Mucosa of descending colon (tissue), 3 donors: ENCODE measurements around the gene RNASE8. TPM values are rescaled to one million over a fixed set of nuclear protein-coding genes. Genes with fewer than 3 reads are reported as not detected.

Source experiments
- ATAC-seq: fragments of 200-7000 bp; cut with Tn5 transposase; one replicate; pipeline ENCODE4 v1.9.1; 2020; ENCODE audit warnings: mild to moderate bottlenecking, moderate library complexity
- DNase-seq, 3 donors: peaks; one replicate each; pipeline ENCODE4 v3.0.0-alpha.2; 2020
- H3K36me3 ChIP-seq: fragments of 200-600 bp; one replicate; pipeline ENCODE4 v1.8.0; 2021; ENCODE audit warnings: low read depth, mild to moderate bottlenecking
- H3K4me1 ChIP-seq: fragments of 200-600 bp; one replicate; pipeline ENCODE4 v1.8.0; 2021; ENCODE audit warnings: low read depth, mild to moderate bottlenecking
- H3K4me3 ChIP-seq: fragments of 200-600 bp; one replicate; pipeline ENCODE4 v1.8.0; 2021; ENCODE audit warnings: mild to moderate bottlenecking
- H3K9me3 ChIP-seq: fragments of 200-600 bp; one replicate; pipeline ENCODE4 v1.8.0; 2021; ENCODE audit warnings: mild to moderate bottlenecking
- intact Hi-C, 2 donors: fragments of 100-400 bp; cut with DNase I in 1 of 2; cut with micrococcal nuclease in 1 of 2; formaldehyde crosslinking; loops; one replicate each; pipeline versions ENCODE4 v1.11.0 to v1.11.1; 2022; cut with DNase I, micrococcal nuclease
- total RNA-seq, 3 donors: library from RNA; stranded (reverse); fragmentation: NEBNext Ultra II Directional in 2 of 3; extraction: Animal tissue kit (Norgen Biotek cat#: 25700) in 2 of 3; gene quantifications; one replicate each; pipeline versions ENCODE4 v1.2.1 to v1.2.4, GENCODE V29; 2021 to 2023
- TF ChIP-seq, protein P1 (sequence below): fragments of 200-600 bp; IDR thresholded peaks from one replicate; pipeline ENCODE4 v1.8.0; 2022; ENCODE audit warnings: antibody characterized with exemption, mild to moderate bottlenecking
- donor health status: DM: no; HTN: no; CAD: no; lungs with moderate emphysema.
- donor health status: DM: no; HTN: no; CAD: no.
- donor health status: DM: no; HTN: yes; CAD: no.

Gene RNASE8
- total RNA-seq, 3 donors from 2014 or later = not detected

DNA sequence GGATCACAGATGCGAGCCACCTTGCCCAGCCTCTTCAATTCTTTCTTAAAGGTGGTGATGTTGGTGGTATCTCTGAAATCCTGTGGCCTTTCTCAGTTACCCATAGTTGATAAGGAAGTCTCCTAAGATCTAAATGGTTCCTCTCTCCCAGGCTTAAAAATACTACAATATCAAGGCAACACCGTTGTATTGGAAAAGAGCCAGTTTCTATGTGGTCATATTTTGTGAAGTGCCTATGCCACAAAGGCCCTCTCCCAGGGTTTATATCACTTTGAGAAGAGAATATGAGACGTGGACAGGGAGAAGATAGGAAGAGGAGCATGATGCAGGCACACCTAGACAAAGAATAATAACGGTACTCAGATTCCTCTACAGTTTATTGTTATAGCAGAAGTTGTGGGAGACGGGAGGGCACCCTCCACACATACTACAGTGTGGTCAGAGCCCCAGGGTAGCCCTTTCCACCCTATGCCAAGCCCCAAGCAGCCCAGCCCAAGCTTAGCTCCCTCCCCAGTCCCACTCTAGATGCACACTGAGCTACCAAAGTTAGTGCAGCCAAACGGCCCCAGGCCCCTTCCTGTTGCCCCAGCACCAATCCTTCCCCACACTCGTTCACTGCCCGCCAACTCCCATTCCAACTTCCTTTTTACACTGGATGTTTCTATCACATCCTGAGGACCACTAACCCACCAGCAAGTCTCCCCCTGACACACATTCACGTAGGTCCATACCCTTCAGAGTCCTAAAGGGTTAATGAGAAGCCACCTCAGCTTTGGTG is 41.0 kb upstream of the RNASE8 start:
- DNase-seq (no peak), ATAC-seq (no peak)
- no peak overlapping the region for H3K4me3 ChIP-seq
- intact Hi-C loops = loop anchor here in 1 of 2 donors (10.0 kb wide), 1 partner anchor 78 kb away; the partner anchor contains the start of gene ZNF219
- H3K36me3 ChIP-seq = no peaks in the 10 kb centered on the region
- TF ChIP-seq, protein P1, sequence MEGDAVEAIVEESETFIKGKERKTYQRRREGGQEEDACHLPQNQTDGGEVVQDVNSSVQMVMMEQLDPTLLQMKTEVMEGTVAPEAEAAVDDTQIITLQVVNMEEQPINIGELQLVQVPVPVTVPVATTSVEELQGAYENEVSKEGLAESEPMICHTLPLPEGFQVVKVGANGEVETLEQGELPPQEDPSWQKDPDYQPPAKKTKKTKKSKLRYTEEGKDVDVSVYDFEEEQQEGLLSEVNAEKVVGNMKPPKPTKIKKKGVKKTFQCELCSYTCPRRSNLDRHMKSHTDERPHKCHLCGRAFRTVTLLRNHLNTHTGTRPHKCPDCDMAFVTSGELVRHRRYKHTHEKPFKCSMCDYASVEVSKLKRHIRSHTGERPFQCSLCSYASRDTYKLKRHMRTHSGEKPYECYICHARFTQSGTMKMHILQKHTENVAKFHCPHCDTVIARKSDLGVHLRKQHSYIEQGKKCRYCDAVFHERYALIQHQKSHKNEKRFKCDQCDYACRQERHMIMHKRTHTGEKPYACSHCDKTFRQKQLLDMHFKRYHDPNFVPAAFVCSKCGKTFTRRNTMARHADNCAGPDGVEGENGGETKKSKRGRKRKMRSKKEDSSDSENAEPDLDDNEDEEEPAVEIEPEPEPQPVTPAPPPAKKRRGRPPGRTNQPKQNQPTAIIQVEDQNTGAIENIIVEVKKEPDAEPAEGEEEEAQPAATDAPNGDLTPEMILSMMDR = no peak
- no peaks in the 10 kb centered on the region for H3K9me3 ChIP-seq
- no peaks in the 10 kb centered on the region for H3K4me1 ChIP-seq

DNA sequence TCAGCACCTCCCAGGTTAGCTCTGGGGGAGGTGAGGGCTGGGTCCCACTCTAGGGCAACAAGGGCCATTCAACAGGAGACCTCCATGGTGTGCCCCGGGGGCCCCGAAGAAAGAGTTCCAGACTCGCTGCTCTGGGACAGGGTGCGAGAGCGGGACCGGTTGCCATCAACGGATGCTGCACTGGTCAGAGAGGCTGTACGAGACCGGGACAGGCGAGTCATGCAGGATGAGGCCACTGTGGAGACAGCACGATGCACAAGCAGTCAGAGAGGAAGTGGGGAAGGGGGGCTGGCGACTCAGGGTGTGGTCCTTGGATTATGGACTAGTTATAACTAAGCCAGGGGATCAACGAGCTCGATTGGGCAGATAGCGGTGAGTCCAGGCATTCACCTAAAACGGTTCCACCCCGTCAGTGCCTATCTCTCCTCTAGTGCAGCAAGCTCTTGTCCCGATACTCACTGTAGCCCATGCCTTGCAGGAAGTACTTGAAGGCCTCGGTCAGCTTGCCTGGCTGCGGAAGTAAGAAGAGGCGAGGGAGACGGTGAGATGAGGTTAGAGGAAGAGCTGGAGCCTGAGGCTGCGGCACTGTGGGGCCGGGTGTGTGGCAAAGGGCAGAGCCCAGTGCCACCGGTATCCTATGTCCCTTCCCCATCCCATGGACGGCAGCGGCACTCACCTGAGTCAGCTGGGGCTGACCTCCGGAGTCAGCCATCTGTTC is 39.9 kb upstream of the RNASE8 start:
- H3K4me1 ChIP-seq = no peaks in the 10 kb centered on the region
- no peaks in the 10 kb centered on the region for H3K36me3 ChIP-seq
- intact Hi-C loops = loop anchor here in 1 of 2 donors (10.0 kb wide), 1 partner anchor 77 kb away; the partner anchor contains the start of gene ZNF219
- DNase-seq (no peak), ATAC-seq (no peak)
- TF ChIP-seq, protein P1 = no peak
- no peak overlapping the region for H3K4me3 ChIP-seq
- no peaks in the 10 kb centered on the region for H3K9me3 ChIP-seq

DNA sequence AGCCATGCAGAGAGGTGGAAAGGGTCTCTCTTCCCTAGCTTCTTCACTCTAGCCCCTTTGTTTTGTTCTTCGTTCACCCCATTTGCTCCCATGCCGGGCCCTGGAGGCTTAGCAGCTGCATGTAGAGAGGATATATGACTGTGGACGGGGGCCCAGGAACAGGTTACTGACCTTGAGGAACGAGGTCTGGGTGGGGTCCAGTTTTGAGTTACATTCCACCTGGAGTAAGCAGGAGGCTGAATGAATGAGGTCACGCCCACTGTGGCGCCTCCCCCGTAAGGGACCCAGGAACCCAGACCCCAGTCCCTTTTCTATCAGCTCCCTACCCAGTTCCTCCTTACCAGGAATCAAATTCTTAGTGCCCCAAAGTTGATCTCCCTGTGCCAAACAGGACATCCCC is 39.3 kb upstream of the RNASE8 start:
- H3K4me3 ChIP-seq = no peak overlapping the region
- intact Hi-C loops = loop anchor here in 1 of 2 donors (10.0 kb wide), 1 partner anchor 77 kb away; the partner anchor contains the start of gene ZNF219
- ATAC-seq = no peak
- TF ChIP-seq, protein P1 = no peak
- no peaks in the 10 kb centered on the region for H3K36me3 ChIP-seq
- DNase-seq = no peak
- H3K4me1 ChIP-seq = peaks cover 4% of the 10 kb centered on the region
- H3K9me3 ChIP-seq = no peaks in the 10 kb centered on the region

DNA sequence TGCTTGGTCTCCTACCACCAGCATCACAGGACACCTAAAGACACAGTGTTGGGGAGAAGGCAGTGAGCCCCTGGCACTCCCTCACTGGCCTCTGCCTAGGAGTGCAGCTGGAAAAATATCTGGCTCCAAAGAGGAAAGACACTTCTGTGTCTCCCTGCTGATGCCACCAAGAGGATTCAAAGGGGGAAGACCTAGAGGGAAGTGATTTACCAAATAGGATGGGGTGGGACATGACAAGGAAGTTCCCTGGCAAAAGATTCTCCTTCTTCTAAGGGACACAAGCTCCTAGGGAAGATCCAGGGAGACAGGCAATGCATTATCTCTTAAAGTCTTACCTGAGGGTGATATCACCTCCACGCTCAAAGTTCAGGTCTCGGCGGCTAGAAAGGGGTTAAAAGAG is 38.8 kb upstream of the RNASE8 start:
- H3K9me3 ChIP-seq = no peaks in the 10 kb centered on the region
- TF ChIP-seq, protein P1 = no peak
- no peak for DNase-seq
- H3K36me3 ChIP-seq = no peaks in the 10 kb centered on the region
- intact Hi-C loops = loop anchor here in 1 of 2 donors (10.0 kb wide), 1 partner anchor 76 kb away; the partner anchor contains the start of gene ZNF219
- no peak for ATAC-seq
- no peak overlapping the region for H3K4me3 ChIP-seq
- H3K4me1 ChIP-seq = peaks cover 8% of the 10 kb centered on the region

DNA sequence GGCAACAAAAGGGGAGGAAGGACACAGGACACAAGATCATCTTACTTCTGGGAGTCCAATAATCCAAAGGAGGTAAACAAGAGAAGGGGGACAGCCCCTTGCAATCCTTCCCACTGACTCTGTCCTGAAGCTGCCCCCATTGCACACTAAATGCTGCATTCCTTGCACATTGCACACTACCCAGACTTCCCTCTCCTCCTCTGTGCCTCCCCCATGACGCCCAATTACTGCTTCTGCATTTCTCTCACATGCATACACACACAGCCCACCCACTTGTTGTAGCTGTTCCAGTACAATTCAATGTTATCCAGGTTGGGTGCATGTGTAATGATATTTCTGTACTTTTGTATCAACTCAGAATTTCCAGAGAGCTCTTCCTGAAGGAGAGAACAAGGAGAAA is 38.3 kb upstream of the RNASE8 start:
- Histone ChIP-seq H3K36me3 (no peaks in the 10 kb centered on the region), H3K4me3 (no peak overlapping the region), H3K9me3 (no peaks in the 10 kb centered on the region), H3K4me1 (peaks cover 12% of the 10 kb centered on the region)
- no peak for ATAC-seq
- no peak for DNase-seq
- TF ChIP-seq, protein P1 = no peak
- intact Hi-C loops = loop anchor here in 1 of 2 donors (10.0 kb wide), 1 partner anchor 75 kb away; the partner anchor contains the start of gene ZNF219
